GM12874 (cell line): ENCODE data around the gene NKD1.

Source experiments
- CTCF ChIP-seq: IDR thresholded peaks from 2 replicates; pipeline ENCODE4 v1.5.1; 2011; ENCODE audit warnings: low read depth, mild to moderate bottlenecking, control low read depth, low read length, moderate library complexity; ENCODE audit not compliant: insufficient read depth

The NKD1 gene

GRCh38 chr16:50566014-50566962 lies 18.1 kb downstream of the NKD1 start:
- no peak for TF ChIP-seq CTCF

GRCh38 chr16:50567651-50568050 lies 19.5 kb downstream of the NKD1 start:
- no peak for TF ChIP-seq CTCF

- TF ChIP-seq CTCF = no peak
These were observed 20.1 kb downstream of the NKD1 start for GRCh38 chr16:50568187-50568815.

GRCh38 chr16:50570354-50570753 lies 22.2 kb downstream of the NKD1 start:
- no peak for TF ChIP-seq CTCF

GRCh38 chr16:50570808-50571598 lies 22.8 kb downstream of the NKD1 start:
- TF ChIP-seq CTCF = no peak

GRCh38 chr16:50571786-50572185 lies 23.6 kb downstream of the NKD1 start:
- no peak for TF ChIP-seq CTCF

- no peak for TF ChIP-seq CTCF
These were observed 24.5 kb downstream of the NKD1 start for GRCh38 chr16:50572700-50573099.
